ENCODE data around the gene SPRY2.

SPRY2 gene

DNA sequence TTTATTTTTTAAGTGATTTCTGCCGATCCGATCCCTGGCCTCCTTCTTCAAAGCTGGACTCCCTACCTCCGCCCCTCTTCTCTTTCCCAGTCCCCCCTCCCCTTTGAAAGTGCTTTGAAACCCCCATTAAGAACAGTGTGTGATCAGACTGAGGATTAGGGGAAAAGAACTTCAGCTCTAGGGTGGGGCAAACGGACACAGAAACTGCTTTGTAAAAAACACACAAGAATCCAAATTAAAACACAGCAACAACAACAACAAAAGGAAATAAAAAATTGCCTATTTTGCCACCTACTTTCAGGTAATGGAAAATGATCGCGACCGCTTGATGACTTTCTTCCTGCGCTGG is 1.4 kb downstream of the SPRY2 start:
- peaks cover 5% of the 10 kb centered on the region for H3K4me1 Mint-ChIP-seq

DNA sequence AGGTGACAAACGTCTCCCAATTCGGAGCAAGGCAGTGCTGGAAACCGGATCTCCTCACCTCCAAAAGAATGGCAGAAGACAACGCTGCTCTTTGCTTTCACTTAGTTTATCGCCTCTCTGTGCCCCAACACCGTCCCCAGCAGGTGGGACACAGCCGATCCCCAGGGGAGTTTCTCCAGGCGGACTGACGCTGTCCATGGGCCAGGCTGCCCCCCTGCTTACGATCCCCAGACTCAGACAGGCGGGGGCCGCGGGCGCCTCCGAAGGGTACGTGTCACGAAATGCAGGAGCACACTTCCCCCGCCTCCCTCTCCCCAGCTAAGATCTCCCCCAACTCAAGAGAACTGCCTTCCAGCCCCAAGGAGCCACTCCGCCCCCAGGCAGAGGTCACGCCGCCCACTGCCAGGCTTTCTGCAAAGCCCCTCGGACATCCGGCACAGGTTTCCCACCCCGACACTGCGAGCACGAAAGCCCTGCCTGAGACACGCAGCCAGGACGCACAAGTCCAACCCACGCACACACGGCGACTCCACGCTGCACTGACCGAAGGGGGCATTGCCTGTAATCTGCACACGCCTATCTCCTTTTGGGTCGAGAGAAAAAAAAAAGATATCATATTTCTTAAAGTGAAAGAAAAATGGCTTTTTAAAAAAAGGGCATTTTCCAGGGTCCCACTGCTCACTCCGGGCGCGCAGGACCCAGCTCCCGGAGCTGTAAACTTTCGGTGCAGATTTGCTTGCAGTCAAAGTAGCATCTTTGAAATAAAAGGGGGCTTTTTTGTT is 2.0 kb downstream of the SPRY2 start:
- no peak overlapping the region for H3K4me3 Mint-ChIP-seq
- peaks cover 5% of the 10 kb centered on the region for H3K4me1 Mint-ChIP-seq
- no peak overlapping the region for H3K27ac Mint-ChIP-seq
- peaks cover 24% of the 10 kb centered on the region for H3K27me3 Mint-ChIP-seq
- H3K9me3 Mint-ChIP-seq, result no peaks in the 10 kb centered on the region
- no peak for DNase-seq
- no peak for ATAC-seq

More for the DNA sequence above, 1.4 kb downstream of the SPRY2 start:
- DNase-seq, result no peak
- no peak overlapping the region for H3K27ac Mint-ChIP-seq
- no peak overlapping the region for H3K4me3 Mint-ChIP-seq
- no peak for ATAC-seq
- peaks cover 29% of the 10 kb centered on the region for H3K27me3 Mint-ChIP-seq
- H3K9me3 Mint-ChIP-seq, result no peaks in the 10 kb centered on the region

DNA sequence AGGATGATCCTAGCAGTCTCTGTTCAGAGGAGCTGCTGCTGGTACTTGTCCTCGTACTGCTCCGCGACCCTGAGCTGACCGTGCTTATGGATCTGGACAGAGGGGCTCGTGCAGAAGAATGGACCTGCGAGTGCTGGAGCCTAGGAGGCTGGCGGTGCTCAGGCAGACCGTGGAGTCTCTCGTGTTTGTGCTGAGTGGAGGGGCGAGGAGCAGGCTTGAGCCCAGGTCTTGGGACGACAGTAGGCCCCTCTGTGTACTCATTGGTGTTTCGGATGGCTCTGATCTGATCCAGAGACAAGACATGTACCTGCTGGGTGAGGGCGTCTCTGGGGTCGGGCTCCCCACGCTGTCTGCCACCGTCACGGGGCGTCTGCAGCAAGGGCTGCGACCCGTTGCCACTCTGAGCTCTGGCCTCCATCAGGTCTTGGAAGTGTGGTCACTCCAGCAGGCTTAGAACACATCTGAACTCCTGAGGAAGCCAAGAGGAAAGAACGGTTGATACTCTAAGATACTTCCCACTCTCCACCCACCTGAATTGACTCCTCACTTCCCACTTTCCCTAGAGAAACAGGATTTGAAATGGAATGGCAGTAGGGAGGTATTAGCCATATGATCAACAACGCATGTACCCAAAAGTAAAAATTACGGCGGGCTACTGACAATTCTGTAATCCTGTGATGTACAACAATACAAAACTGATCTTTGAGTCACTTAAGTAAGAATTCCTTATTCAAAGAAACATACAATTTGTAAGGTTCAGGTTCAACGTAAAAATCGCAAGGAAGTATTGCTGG is 3.4 kb downstream of the SPRY2 start:
- no peak overlapping the region for H3K27ac Mint-ChIP-seq
- peaks cover 10% of the 10 kb centered on the region for H3K27me3 Mint-ChIP-seq
- no peak for ATAC-seq
- DNase-seq, result no peak
- peaks cover under 1% of the 10 kb centered on the region for H3K4me1 Mint-ChIP-seq
- H3K9me3 Mint-ChIP-seq, result no peaks in the 10 kb centered on the region
- H3K4me3 Mint-ChIP-seq, result no peak overlapping the region

DNA sequence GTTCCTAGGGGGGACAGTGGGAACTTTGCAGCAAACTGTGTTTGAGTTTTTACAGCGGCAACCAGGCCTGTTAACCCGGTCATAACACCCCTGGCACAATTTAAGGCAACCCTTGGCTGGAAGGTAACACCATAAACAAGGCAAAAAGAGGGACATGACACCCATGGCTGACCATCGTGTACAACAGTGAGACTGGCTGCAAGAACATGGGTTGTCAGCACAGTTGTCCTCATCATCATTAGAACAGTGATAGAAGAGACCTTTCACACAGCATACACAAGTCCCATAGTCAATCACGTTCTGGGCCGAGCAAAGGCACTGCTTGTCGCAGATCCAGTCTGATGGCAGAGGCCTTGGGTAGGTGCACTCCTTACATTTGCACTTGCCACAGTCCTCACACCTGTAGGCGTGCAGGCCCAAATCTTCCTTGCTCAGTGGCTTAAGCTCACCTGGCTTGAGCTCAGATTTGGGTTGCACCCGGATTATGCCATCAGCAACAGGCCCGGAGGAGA is 4.1 kb downstream of the SPRY2 start:
- Mint-ChIP-seq H3K9me3 (no peaks in the 10 kb centered on the region), H3K4me3 (no peak overlapping the region)

DNA sequence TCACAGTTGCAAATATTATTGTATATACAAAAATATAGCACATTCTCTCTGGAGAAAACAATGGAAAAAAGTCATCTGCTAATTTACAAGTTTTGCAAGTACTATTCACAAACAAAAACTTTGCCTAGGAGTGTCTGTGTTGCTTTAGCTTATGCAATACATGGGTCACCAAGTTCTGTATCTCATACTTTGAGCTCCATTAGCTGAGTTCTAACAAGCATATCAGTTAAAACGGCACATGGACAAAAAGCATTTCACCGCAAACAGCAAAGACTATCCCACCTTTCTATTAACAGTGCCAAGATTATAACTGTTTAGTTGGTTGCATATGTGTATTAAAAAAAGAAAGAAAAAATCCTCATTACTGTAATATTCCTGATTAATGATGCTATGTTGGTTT is 4.6 kb downstream of the SPRY2 start:
- ATAC-seq (no peak), DNase-seq (no peak)
- Mint-ChIP-seq H3K27me3 (no peaks in the 10 kb centered on the region), H3K27ac (no peak overlapping the region), H3K4me3 (no peak overlapping the region), H3K4me1 (no peaks in the 10 kb centered on the region), H3K9me3 (no peaks in the 10 kb centered on the region)

More for the DNA sequence above, 4.1 kb downstream of the SPRY2 start:
- ATAC-seq (no peak), DNase-seq (no peak)
- H3K4me1 Mint-ChIP-seq, result no peaks in the 10 kb centered on the region
- no peak overlapping the region for H3K27ac Mint-ChIP-seq
- peaks cover 3% of the 10 kb centered on the region for H3K27me3 Mint-ChIP-seq

DNA sequence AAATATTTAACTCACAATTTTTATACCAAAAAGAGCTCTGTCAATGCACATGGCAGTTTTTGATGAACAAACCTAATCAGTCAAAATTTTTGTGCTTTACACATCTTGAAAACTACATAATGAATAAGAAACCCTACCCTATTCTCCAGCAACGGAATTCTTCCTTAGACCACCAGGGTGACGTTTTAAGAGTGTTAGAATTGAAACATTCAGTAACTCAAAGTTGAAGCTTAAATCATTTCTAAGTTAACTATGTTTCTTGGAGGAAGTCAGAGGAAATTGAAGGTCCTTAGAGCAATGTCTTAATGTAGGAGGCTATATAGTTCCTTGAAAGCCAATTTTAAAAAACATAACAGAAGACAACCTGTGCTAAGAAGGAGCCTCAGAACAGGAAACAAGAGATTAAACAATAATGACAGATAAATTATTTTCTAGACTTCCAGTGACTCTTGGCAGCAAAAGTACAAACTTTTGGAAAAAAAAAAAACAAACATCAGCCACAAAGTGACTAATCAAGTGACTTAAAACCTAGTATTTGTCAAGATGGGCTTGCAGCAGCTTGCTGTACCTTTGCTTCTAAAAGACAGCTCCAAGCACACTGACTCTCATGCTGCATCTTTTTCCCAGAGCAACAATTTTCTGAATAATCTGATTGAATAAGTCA is 6.2 kb downstream of the SPRY2 start:
- ATAC-seq (no peak), DNase-seq (no peak)
- no peaks in the 10 kb centered on the region for H3K4me1 Mint-ChIP-seq
- H3K27me3 Mint-ChIP-seq, result no peaks in the 10 kb centered on the region
- H3K9me3 Mint-ChIP-seq, result no peaks in the 10 kb centered on the region
- no peak overlapping the region for H3K4me3 Mint-ChIP-seq
- H3K27ac Mint-ChIP-seq, result no peak overlapping the region

DNA sequence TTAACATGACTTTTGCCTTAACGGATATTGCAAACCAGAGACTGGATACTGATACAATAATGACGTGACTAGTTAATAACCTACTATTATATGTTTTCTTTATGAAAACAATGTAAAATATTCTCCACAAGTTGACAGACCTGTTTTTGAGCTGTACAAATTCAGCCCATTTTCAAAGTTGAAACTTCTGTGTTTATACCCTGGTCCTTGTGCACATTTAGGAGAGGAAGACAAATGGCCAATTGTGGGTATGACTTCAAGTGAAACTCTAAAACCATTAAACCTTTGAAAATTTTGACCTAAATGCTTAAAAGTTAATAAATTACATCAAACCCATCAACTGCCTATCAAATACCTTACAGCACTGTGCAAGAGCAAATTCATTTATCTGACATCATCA is 8.9 kb downstream of the SPRY2 start:
- no peaks in the 10 kb centered on the region for H3K9me3 Mint-ChIP-seq
- DNase-seq, result no peak
- no peak overlapping the region for H3K4me3 Mint-ChIP-seq
- ATAC-seq, result no peak
- H3K27me3 Mint-ChIP-seq, result no peaks in the 10 kb centered on the region
- no peaks in the 10 kb centered on the region for H3K4me1 Mint-ChIP-seq
- no peak overlapping the region for H3K27ac Mint-ChIP-seq

DNA sequence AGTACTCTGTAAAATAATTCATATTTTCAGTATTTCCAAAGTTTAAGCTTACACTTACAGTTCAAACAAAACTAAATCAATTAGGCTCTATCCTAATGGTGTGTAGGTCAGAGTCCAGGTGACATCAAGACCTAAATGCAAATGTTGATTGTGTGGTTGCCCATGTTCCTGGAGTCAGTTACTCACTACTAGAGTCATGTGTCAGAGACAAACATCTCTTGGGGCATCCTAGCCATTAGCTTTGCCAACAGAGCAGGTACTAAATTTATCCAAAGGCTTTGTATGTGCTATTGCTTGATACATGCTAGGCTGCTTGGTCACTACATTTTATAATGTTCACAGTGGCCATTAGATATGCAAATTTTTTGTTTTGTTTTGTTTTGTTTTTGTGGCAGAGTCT is 11.7 kb downstream of the SPRY2 start:
- H3K27ac Mint-ChIP-seq, result no peak overlapping the region
- H3K4me3 Mint-ChIP-seq, result no peak overlapping the region
- no peaks in the 10 kb centered on the region for H3K9me3 Mint-ChIP-seq
- ATAC-seq (no peak), DNase-seq (no peak)
- H3K27me3 Mint-ChIP-seq, result no peaks in the 10 kb centered on the region
- no peaks in the 10 kb centered on the region for H3K4me1 Mint-ChIP-seq

DNA sequence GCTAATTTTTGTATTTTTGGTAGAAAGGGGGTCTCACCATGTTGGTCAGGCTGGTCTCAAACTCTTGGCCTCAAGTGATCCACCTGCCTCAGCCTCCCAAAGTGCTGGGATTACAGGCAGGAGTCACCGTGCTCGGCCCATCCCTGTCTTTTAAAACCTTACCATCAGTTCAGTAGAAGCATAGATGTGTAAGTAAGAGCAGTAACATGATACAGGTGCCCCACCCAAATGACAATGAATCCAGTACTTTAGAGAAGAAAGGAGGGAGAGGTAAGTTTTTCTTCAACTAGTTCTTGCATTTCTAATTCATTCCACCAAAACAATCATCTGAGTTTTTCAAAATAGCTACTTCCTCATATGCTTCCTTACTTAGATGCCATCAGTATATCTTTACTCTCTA is 21.9 kb downstream of the SPRY2 start:
- DNase-seq (no peak), ATAC-seq (no peak)
- Mint-ChIP-seq H3K27ac (no peak overlapping the region), H3K4me3 (no peak overlapping the region), H3K4me1 (no peaks in the 10 kb centered on the region), H3K9me3 (peaks cover 0 to 6% of the 10 kb centered on the region in 2 donors), H3K27me3 (no peaks in the 10 kb centered on the region)

DNA sequence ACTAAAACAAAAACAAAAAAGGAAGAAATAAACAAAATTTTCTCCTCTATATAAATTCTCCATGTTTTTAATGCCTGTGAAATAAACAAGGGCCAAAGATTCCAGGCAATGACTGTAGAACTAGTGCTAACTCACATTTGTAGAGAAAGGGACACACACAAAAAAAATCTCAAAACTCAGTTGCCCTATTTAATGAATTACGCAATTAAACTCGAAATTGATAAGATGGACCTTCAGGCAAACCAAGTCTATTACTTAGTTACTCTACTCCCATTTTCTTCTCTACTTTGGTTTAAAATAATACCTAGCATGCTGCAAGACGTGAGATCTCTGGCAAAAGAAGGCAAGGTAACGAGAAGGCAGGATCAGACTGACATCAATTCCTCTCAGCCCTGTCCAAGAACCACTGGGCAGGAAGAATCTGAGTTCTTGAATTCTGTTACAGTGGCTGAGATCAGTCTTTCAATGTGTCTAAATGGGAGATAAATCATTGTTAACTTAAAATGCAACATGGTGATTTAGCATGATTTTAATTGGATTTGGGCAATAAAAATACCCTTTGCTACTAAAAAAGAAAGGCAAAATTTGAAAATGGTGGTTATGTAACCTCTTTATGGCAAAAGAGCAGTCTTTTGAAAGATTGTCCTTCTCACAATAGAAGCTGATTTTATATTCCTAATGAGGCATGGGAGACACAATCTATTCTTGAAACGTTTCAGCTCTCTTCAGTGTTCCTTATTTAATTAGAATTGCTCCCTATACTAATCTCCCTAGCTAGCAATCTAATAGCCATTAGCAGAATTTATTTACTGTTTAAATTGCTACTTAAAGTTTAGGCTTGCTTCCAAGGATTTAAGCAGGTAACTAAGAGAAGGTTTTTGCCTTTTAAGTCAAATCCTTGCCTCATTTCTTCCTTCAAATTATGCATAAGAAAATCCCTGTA is 25.9 kb downstream of the SPRY2 start:
- Mint-ChIP-seq H3K4me3 (no peak overlapping the region), H3K27me3 (no peaks in the 10 kb centered on the region), H3K27ac (no peak overlapping the region), H3K9me3 (no peaks in the 10 kb centered on the region), H3K4me1 (no peaks in the 10 kb centered on the region)
- no peak for ATAC-seq
- DNase-seq, result no peak

DNA sequence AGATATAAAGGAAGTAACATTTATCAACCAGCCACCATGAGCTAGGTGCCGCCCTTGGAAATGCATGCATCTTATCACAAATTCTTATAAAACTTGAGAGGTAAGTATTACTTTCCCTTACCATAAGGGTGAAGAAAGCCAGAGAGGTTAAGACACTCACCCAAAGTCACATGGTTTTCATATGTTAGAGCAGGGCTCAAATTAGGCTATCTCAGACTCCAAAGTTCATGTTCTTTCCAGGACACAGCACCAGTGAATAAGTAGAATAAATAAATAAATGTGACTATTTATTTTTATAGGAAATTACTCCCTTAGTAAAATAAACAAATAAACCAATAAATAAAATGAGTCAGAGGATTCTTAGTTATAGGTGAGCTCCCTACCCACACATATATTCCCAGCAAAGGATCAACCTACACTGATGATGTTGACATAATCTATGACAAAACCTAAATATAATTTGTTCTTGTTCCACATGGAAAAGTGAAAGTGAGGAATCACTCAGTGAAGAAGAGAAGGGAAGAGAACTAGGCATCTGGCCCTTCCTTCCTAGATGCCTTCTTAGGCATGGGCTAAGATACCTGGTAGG is 27.2 kb downstream of the SPRY2 start:
- ATAC-seq, result no peak
- Mint-ChIP-seq H3K9me3 (no peaks in the 10 kb centered on the region), H3K4me3 (no peak overlapping the region), H3K4me1 (no peaks in the 10 kb centered on the region), H3K27ac (no peak overlapping the region), H3K27me3 (no peaks in the 10 kb centered on the region)
- DNase-seq, result no peak

DNA sequence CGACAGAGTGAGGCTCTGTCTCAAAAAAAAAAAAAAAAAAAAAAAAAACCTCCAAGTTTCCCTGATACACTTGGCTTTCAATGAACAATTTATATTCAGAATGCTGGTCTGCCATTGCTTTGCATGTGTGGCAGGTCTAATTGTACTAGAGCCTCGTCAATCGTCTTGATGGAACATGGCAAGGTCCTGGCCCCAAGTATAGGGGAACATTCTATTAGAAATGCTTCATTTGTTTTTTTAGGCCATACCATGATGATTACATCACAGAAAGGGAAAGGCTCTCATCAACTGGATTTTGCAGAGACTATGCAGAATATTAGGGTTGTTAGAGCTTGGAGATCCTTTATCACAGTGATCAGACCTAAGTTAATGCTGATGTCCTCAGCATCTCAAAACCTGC is 28.0 kb downstream of the SPRY2 start:
- no peak for DNase-seq

DNA sequence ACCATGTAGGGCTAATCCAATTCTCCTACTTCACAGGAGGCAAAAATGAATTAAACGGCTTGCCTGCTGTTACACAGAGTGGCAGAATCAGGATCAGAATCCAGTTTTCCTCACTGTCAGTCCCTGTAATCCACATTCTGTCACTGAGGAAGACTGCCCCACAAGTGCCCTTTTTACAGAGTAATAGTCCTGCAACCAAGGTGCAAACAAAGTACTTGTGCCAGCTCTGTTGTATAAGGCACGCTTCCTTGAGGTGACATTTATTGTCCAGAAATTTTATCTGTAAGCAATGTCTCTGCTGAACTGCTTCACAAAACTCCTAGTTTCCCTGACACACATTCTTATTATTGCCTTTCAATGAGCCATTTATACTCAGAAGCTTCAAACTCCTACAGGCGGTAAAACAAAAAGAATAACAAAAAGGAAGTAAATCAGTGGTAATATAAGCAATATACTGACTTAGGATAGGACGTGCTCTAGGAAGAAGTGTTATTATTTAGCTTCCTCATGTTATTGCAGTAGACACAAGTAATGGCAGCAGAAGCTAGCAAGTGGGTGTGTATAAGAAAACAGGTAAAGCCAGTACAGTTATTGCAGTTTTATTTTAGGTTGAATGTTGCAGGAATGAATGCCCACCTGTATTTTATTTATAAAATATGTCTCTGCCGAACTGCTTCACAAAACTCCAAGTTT is 28.8 kb downstream of the SPRY2 start:
- DNase-seq (no peak), ATAC-seq (no peak)
- Mint-ChIP-seq H3K4me1 (no peaks in the 10 kb centered on the region), H3K27me3 (no peaks in the 10 kb centered on the region), H3K27ac (no peak overlapping the region), H3K9me3 (no peaks in the 10 kb centered on the region), H3K4me3 (no peak overlapping the region)

More for the DNA sequence above, 28.0 kb downstream of the SPRY2 start:
- no peak for ATAC-seq
- no peak overlapping the region for H3K4me3 Mint-ChIP-seq
- H3K27ac Mint-ChIP-seq, result no peak overlapping the region
- H3K9me3 Mint-ChIP-seq, result no peaks in the 10 kb centered on the region
- H3K4me1 Mint-ChIP-seq, result no peaks in the 10 kb centered on the region
- no peaks in the 10 kb centered on the region for H3K27me3 Mint-ChIP-seq

DNA sequence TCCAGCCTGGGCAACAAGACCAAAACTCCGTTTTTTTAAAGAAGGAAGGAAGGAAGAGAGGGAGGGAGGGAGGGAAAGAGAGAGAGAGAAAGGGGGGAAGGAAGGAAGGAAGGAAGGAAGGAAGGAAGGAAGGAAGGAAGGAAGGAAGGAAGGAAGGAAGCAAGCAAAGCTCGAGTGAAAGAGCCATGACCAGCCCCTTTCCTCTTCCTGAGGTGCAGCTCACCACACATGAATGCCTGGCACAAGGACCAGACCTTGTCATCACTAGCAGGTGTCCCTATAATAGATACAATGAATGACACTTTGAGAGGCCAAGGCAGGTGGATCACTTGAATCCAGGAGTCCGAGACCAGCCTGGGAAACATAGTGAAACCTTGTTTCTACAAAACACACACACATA is 31.0 kb downstream of the SPRY2 start:
- Mint-ChIP-seq H3K9me3 (no peaks in the 10 kb centered on the region), H3K27me3 (no peaks in the 10 kb centered on the region), H3K27ac (no peak overlapping the region), H3K4me3 (no peak overlapping the region), H3K4me1 (no peaks in the 10 kb centered on the region)
- DNase-seq (no peak), ATAC-seq (no peak)

Data from stimulated activated naive CD8-positive, alpha-beta T cell treated with anti-CD3 and anti-CD28 coated beads, Interleukin-15, amount 100 ng/mL, for 72 hours (primary cell).